ENCODE measurements around the gene DNAJC5.
A peak's percentile ranks its signal among the peaks of the same experiment; 100 is the strongest.
"Not testable (repeated sequence)": the region's sequence is repeated elsewhere in the genome, so short reads cannot be mapped to it uniquely, and the experiment has no call there.

DNAJC5 gene

DNA sequence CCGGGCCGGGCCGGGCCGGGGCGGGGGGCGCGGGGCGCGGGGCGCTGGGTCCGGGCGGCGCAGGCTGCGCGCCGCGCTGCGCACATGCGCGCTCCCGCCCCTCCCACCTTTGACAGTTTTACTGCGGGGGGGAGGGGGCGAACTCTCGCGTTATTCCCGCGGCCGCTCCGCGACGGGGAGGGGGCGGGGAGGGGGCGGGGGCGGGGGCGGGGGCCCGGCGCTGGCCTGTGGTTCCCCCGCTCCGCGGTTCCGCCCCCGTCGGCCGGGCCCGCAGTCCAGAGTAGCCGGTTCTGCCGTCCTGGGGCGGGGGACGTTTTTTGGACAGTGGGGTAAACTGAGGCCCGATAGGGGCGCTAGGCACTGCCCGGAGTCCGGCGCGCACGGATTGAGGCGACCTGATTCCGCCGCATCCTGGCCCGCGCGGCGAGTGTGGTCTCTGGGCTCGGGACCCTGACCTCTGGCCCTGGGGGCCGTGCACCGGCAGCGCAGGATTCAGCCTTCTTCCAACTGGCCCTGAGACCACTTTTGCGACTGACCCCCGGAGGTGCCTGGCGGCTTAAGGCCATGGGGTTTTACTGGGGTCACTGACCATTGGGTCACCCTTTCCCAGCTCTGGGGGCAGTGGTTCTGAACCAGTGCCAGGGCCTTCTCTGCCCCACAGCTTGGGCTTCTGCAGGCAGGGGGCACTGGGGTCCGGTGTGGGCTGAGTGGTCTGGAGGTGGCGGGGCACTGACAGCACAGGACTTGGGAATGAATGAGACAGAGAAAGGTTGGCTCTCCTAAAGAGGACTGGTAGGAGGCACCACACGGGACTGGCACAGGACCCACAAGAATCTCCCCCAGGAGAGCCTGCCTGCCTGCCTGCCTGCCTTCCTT is 75.2 kb downstream of the DNAJC5 start, which contains the start of gene ZNF512B:
ZNF512B (minus strand) TSS at position 93 of the 876 bp plus-strand sequence. CDS start 1,980 bp downstream, outside the sequence.
- peak; percentile 54 for DNase-seq

DNA sequence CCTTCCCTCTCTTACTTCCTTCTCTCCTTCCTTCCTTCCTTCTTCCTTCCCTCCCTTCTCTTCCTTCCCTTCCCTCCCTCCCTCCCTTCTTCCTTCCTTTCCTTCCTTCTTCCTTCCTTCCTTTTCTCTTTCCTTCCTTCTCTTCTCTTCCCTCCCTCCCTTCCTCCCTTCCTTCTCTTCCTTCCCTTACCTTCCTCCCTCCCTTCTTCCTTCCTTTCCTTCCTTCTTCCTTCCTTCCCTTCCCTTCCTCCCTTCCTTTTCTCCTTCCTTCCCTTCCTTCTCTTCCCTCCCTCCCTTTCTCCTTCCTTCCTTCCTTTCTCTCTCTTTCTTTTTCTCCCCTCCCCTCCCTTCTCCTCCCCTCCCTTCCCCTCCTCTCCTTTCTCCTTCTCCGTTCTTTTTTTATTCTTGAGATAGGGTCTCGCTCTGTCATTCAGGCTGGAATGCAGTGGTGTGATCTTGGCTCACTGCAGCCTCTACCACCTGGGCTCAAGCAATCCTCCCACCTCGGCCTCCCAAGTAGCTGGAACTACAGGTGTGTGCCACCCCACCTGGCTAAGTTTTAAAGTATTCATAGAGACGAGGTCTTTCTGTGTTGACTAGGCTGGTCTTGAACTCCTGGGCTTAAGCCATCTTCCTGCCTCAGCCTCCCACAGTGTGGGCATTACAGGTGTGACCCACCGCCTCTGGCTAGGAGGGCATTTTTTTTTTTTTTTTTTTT is 75.9 kb downstream of the DNAJC5 start:
- no peak for DNase-seq

GRCh38 chr20:63971960-63972311 is 77.0 kb downstream of the DNAJC5 start:
- DNase-seq, result not testable (repeated sequence)

DNA sequence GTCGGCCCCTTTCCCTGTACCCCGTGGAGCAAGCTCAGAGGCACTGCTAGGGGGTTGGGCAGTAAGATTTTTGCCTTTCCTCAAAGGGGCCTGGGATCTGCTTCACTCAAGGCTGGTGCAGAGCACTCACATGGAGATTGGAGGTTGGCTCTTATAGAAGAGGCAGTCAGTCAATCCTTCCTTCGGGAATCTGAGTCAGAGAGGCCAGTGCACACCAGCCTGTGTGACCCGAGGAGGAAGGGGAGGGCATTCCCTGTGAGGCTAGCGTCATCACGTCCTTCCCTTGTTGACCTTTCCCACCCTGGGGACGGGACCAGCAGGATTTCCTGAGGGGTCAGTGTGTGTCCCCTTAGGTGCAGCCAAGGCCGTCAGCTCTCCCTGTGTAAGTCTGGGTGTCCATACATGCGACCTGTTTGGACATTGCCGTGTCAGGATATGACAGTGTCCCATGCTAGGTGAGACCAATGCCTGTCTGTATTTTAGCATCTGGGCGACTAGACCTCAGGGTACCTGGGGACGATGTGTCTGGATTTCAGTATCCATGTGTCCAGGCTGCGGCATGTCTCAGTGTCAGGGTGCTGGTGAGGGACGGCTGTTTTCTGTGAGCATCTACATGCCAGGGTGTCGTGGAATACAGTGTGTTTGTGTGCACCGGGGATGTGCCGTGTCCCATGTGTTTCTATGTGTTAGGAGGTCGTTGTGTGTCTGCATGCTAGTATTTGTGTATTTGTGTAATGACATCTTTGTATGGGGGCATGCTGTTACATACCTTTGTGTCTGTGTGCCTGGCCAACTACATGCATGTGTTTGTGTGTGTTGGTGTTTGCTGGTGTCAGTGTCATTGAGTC is 77.6 kb downstream of the DNAJC5 start:
- no peak for DNase-seq

DNA sequence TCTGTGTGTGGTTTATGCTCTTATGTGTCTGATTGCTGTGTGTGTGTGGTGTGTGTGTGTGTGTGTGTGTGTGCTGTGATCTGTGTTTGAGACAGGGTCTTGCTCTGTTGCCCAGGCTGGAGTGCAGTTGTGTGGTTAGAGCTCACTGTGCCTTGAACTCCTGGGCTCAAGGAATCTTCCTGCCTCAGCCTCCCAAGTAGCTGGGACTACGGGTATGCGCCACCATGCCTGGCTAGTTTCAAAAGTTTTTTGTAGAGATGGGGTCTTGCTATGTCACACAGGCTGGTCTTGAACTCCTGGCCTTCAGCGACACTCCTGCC is 78.2 kb downstream of the DNAJC5 start:
- DNase-seq, result no peak

GRCh38 chr20:63973636-63974401 is 78.9 kb downstream of the DNAJC5 start:
- DNase-seq, result peak; percentile 77

DNA sequence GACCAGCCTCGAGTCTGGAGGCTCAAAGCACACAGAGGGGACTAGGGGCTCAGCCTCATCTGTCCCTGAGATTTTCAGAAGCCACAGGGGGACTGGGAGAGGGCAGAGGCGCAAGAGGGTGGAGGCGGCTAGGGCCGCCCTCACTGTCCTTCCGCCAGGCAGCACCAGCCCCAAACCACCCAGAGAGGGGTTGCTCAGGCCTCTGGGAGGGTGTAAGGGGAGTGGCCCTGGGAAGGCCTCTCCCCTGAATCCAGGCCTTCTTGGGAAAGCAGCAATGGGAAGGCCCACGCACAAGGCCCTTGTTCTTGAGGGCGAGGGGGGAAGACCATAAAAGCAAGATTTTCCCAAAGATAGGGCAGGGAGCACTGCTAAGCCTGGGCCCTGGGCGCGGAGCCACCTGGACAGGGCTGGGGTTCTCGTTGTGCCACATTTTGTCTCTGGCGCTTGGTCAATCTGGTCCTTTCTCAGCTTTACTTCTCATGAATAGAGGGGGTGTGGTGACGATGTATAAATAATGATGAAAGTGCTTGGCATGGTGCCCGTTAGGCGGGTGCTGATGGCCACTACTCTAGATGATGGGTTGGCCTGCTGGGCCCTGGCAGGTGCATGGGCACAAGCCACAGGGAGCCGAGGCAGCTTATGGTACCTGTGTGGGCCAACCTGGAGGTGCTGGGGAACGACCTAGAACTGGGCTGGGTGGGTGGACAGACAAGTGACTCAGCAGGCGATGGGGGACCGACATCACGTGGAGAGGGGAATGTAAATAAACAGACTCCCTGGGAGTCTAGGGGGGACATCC is 79.7 kb downstream of the DNAJC5 start:
- peak; percentile 96 for DNase-seq

- DNase-seq, result not testable (repeated sequence)
Measured at GRCh38 chr20:63976511-63976910, 81.6 kb downstream of the DNAJC5 start.

- DNase-seq, result no peak
Measured at GRCh38 chr20:63976980-63977738, 82.2 kb downstream of the DNAJC5 start.

DNA sequence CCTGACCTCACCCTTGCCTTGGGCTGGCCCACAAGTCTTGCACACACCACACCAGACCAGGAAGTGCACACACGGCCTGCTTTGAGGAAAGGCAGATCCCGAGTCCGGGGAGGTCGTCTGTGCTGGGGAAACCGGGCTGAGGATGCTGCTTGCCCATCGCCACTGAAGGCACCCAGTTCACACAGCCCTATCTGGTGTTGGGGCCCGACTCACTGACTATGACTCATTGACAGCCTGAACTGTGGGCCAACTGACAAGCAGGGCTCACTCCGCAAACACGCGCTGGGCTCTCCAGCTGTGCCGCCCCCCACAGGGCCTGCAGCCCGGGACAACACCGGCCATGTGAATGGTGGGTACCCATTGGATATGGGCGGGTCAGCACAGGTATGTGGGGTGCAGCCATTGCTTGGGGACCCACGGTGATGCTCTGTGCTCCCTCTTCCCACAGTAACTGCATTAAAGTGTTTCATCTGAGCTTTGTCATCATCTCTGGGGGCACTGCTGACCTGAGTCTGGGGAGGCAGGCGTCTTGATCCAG is 82.9 kb downstream of the DNAJC5 start:
- DNase-seq, result no peak

DNA sequence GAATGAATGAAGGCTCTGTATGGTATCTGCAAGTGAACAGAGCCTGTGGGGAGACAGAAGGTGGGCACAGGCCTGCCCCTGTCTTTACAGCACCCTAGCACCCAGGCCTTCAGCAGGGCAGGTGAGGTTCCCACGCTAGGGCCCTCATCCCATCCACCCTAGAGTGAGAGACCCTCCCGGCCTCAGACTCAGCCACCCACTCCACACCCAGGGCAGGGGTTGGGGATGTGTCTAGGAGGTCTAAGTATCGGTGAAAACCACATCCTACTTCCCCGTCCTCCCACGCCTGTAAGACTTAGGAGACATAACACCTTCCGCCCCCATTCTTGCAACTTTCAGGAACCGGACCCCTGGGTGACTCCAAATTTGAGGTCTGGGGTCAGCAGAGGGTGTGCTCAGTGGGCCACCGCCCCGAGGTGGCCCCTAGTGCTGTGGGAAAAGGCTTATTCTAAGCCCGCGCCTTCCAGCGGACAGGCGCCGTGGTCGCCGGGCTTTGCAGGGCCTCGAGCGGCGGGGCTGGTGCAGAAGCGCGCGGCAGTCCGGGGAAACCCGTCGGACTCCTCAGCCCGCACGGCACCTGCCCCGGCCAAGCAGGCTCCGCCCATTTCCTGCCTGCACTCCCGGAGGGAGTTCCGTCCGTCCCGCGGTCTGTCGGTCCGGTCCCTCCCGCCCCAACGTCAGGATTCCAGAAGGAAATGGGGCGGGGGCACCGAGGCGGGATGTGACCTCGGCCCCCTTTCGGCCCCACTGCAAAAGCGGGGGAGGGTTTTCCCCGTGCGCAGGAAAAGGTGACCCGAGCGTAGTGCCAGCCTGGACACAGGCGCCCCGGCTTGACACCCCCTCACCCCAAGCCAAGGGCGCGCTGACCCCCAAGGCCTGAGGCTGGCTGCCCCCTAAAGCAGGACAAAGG is 83.6 kb downstream of the DNAJC5 start:
- DNase-seq, result peak; percentile 15

DNA sequence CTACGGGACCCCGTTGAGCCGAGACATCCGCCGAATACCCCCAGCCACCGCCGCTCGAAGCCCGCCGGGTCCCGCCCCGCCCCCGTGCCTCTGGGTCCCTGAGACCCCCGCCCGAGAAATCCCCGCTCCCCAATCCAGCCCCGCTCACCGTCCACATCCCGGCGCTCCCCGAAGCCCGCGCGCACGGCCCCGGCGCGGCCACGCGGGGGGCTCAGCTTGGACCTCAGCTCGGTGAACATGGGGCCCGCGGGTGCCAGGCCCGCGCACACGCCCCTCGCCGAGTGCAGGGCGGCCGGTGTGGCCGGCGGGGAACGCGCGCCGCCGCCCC is 84.3 kb downstream of the DNAJC5 start:
- no peak for DNase-seq

GRCh38 chr20:63979557-63980316 is 84.8 kb downstream of the DNAJC5 start, which contains the start of gene SAMD10:
SAMD10 (minus strand) TSS chr20:63979642; CDS start chr20:63979467, 175 bp downstream.
- DNase-seq, result peak; percentile 81

- no peak for DNase-seq
Measured at GRCh38 chr20:63980317-63980805, 85.4 kb downstream of the DNAJC5 start.

DNA sequence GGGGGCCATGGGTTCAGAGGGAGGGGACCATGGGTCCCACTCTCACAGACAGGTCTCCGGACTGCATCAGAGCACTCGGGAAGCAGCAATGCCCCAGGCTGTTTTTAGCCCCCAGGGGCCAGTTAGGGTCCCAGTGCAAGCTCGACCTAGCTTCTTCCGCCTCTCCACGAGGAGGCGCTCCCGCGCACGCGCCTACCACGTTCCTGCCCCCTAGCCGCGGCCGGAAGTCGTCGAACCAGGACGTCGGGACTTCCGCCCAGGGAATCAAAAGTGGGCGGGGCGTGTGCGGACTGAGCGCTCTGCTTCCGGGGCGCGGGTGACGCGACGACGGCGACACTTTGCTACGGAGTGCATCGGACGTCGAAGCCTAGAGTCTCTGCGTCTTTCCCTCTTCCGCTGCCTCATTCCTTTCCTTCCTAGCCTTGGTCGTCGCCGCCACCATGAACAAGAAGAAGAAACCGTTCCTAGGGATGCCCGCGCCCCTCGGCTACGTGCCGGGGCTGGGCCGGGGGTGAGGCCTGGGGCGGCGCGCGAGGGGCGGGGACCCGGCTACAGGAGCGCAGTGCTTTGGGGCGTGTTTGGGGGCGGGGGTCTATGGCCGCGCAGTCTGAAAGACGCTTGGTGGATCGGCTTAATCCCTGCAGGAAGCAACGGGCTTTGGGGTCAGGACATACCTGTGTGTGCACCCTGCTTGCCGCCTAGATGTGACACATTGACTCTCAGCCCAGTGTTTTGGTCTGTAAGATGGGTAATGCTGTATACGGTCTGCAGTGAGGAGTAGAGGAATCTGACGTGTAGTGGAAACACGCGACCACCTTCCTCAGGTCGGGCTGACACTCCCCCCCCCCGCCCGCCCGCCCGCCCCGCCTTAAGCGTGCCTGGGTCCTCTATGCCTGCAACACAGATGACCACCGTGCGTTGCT is 86.1 kb downstream of the DNAJC5 start, which contains the start of gene PRPF6:
PRPF6 (plus strand) TSS at position 327 of the 923 bp plus-strand sequence; CDS start at position 441, 114 bp downstream.
- peak; percentile 97 for DNase-seq

- no peak for DNase-seq
Measured at GRCh38 chr20:63982937-63983336, 88.0 kb downstream of the DNAJC5 start.

Measured in NCI-H1092 treated with DMSO at 0.1 percent for 48 hours (cell line).